Liver (tissue), 9 donors: Measurements from ENCODE around the gene BUD13. TPM values are rescaled to one million over a fixed set of nuclear protein-coding genes. Genes with fewer than 3 reads are reported as not detected.
A peak's percentile ranks its signal among the peaks of the same experiment; 100 is the strongest.

Experiments used
- DNase-seq: peaks from one replicate; pipeline ENCODE4 v3.0.0-alpha.2; 2017; ENCODE audit warnings: low spot score
- H3K27ac ChIP-seq, 2 donors: one replicate each; pipeline ENCODE4 v1.7.0; 2013; ENCODE audit warnings: inconsistent platforms in 2 of 2, low read length in 2 of 2, control low read depth in 1 of 2, low read depth in 1 of 2, mild to moderate bottlenecking in 1 of 2
- H3K27me3 ChIP-seq, 4 donors: one replicate each; pipeline versions ENCODE4 v1.6.1 to v1.7.0; 2013; ENCODE audit warnings: low read length in 3 of 4, inconsistent platforms in 1 of 4, mild to moderate bottlenecking in 1 of 4, moderate library complexity in 1 of 4; ENCODE audit not compliant: control insufficient read depth in 4 of 4, insufficient read depth in 4 of 4
- H3K36me3 ChIP-seq, 4 donors: one replicate each; pipeline versions ENCODE4 v1.6.1 to v1.7.0; 2013; ENCODE audit warnings: low read length in 3 of 4, mild to moderate bottlenecking in 3 of 4, low read depth in 1 of 4, moderate library complexity in 1 of 4; ENCODE audit not compliant: control insufficient read depth in 4 of 4, insufficient read depth in 3 of 4
- H3K4me1 ChIP-seq, 4 donors: one replicate each; pipeline versions ENCODE4 v1.6.1 to v1.7.0; 2013; ENCODE audit warnings: low read length in 3 of 4, mild to moderate bottlenecking in 3 of 4, moderate library complexity in 1 of 4; ENCODE audit not compliant: control insufficient read depth in 4 of 4, insufficient read depth in 4 of 4
- H3K4me3 ChIP-seq, 3 donors: one replicate each; pipeline versions ENCODE4 v1.6.1 to v1.7.0; 2013; ENCODE audit warnings: low read length in 3 of 3, control low read depth in 1 of 3, low read depth in 1 of 3, mild to moderate bottlenecking in 1 of 3
- H3K9ac ChIP-seq, 2 donors: one replicate each; pipeline ENCODE4 v1.7.0; 2013; ENCODE audit warnings: low read length in 2 of 2, mild to moderate bottlenecking in 2 of 2, moderate library complexity in 2 of 2, control low read depth in 1 of 2, low read depth in 1 of 2
- H3K9me3 ChIP-seq, 4 donors: one replicate each; pipeline versions ENCODE4 v1.6.1 to v1.7.0; 2013; ENCODE audit warnings: low read length in 3 of 4; ENCODE audit not compliant: control insufficient read depth in 4 of 4
- EGR1 ChIP-seq, 2 donors: IDR thresholded peaks; 2 replicates each; pipeline ENCODE4 v1.6.1; 2016 to 2018; ENCODE audit warnings: antibody characterized with exemption in 2 of 2, low read depth in 2 of 2
- FOXA1 ChIP-seq: IDR thresholded peaks from 2 replicates; pipeline ENCODE4 v1.6.1; 2016; ENCODE audit warnings: antibody characterized with exemption
- FOXA2 ChIP-seq: IDR thresholded peaks from 2 replicates; pipeline ENCODE4 v1.6.1; 2016; ENCODE audit warnings: antibody characterized with exemption
- GABPA ChIP-seq, 2 donors: IDR thresholded peaks in 1 of 2; conservative IDR thresholded peaks in 1 of 2; 2 replicates each; pipeline ENCODE4 v1.6.1; 2016; ENCODE audit warnings: antibody characterized with exemption in 2 of 2, mild to moderate bottlenecking in 1 of 2, moderate library complexity in 1 of 2
- HNF4A ChIP-seq, 2 donors: conservative IDR thresholded peaks; 2 replicates each; pipeline ENCODE4 v1.6.1; 2016; ENCODE audit warnings: antibody characterized with exemption in 2 of 2, mild to moderate bottlenecking in 2 of 2
- HNF4G ChIP-seq: IDR thresholded peaks from 2 replicates; pipeline ENCODE4 v1.6.1; 2016; ENCODE audit warnings: antibody characterized with exemption
- JUND ChIP-seq, 2 donors: IDR thresholded peaks; 2 replicates each; pipeline ENCODE4 v1.6.1; 2016; ENCODE audit warnings: antibody characterized with exemption in 2 of 2
- NR2F2 ChIP-seq: IDR thresholded peaks from 2 replicates; pipeline ENCODE4 v1.6.1; 2016; ENCODE audit warnings: antibody characterized with exemption
- RAD21 ChIP-seq, 2 donors: IDR thresholded peaks; 2 replicates each; pipeline ENCODE4 v1.6.1; 2016; ENCODE audit warnings: antibody characterized with exemption in 2 of 2, mild to moderate bottlenecking in 2 of 2
- RXRA ChIP-seq, 2 donors: IDR thresholded peaks; 2 replicates each; pipeline ENCODE4 v1.6.1; 2017 to 2018; ENCODE audit warnings: antibody characterized with exemption in 2 of 2, mild to moderate bottlenecking in 1 of 2
- SP1 ChIP-seq: IDR thresholded peaks from 2 replicates; pipeline ENCODE4 v1.6.1; 2018; ENCODE audit warnings: antibody characterized with exemption, mild to moderate bottlenecking
- TAF1 ChIP-seq: conservative IDR thresholded peaks from 2 replicates; pipeline ENCODE4 v1.6.1; 2016; ENCODE audit warnings: antibody characterized with exemption, mild to moderate bottlenecking
- YY1 ChIP-seq: IDR thresholded peaks from 2 replicates; pipeline ENCODE4 v1.6.1; 2016; ENCODE audit warnings: antibody characterized with exemption, mild to moderate bottlenecking
- WGBS: extraction: QIAGEN DNeasy Blood & Tissue Kit; methylation state at CpG from one replicate; pipeline ENCODE4 v1.1.7; 2013; 5-methylcytosine and 5-hydroxymethylcytosine counted together
- polyA plus RNA-seq, 2 donors: library from polyadenylated mRNA; stranded (reverse) in 1 of 2; unstranded in 1 of 2; fragments of 200-250 nt in 1 of 2; fragments of >200 nt in 1 of 2; fragmentation: Nextera tagmentation in 1 of 2; extraction: Ambion mirVana in 1 of 2; gene quantifications; one replicate each; pipeline versions ENCODE4 v1.2.1 to v1.2.3, GENCODE V29; 2013 to 2015
- total RNA-seq, 2 donors: library from RNA; depleted of rRNA; stranded (reverse); fragments of >200 nt; gene quantifications; one replicate each; pipeline ENCODE4 v1.2.3, GENCODE V29; 2014
- TF ChIP-seq, protein P1 (sequence below): IDR thresholded peaks from 2 replicates; pipeline ENCODE4 v1.6.1; 2016; ENCODE audit warnings: antibody characterized with exemption
- TF ChIP-seq, protein P2 (sequence below): IDR thresholded peaks from 2 replicates; pipeline ENCODE4 v1.6.1; 2016; ENCODE audit warnings: antibody characterized with exemption
- TF ChIP-seq, protein P3 (sequence below): IDR thresholded peaks from 2 replicates; pipeline ENCODE4 v1.6.1; 2016; ENCODE audit warnings: antibody characterized with exemption
- TF ChIP-seq, protein P4 (sequence below): IDR thresholded peaks from 2 replicates; pipeline ENCODE4 v1.6.1; 2016; ENCODE audit warnings: antibody characterized with exemption, mild to moderate bottlenecking
- donor health status: healthy.
- donor health status: healthy.
- donor health status: healthy.
- donor health status: healthy.
- donor health status: healthy.

The BUD13 gene
- total and polyA plus RNA-seq, 4 donors, result 3.9 to 7.4 (median 5.1) TPM

DNA sequence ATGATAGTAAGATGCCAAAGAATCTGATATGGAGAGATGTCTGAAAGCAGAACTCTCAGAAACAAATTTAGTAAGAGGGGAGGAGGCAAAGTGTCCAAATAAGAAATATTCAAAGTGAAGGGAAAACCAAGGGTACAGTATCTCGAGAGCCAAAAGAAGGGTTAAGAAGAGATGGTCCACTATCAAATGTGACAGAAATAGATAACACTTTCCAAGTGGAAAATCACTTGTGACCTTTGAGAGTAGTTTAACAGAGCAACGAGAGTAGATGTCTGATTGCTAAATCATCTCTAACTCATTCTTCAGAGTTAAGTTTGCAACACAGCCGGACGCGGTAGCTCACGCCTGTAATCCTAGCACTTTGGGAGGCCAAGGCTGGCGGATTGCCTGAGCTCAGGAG is 4.3 kb upstream of the BUD13 start:
- H3K27ac ChIP-seq, result no peak overlapping the region
- no peak for DNase-seq
- H3K36me3 ChIP-seq, result peaks cover 5 to 46% (median 35%) of the 10 kb centered on the region in 4 donors
- no peak overlapping the region for H3K9ac ChIP-seq
- peaks cover 3 to 18% (median 9%) of the 10 kb centered on the region in 4 donors for H3K4me1 ChIP-seq
- 53% methylated on average over 7 of the region's 7 CpGs for WGBS
- no peaks in the 10 kb centered on the region for H3K27me3 ChIP-seq
- TF ChIP-seq RAD21 (IDR thresholded peaks at IDR 0.05) (peak in 1 of 2 donors; percentile 17), RXRA (IDR thresholded peaks at IDR 0.05) (peak; percentile 25 to 66), HNF4A (conservative IDR thresholded peaks at IDR 0.05) (peak; percentile 20 to 60), NR2F2 (no peak), JUND (IDR thresholded peaks at IDR 0.05) (no peak), SP1 (peak; percentile 50)
- H3K9me3 ChIP-seq, result no peaks in the 10 kb centered on the region
- no peak overlapping the region for H3K4me3 ChIP-seq

DNA sequence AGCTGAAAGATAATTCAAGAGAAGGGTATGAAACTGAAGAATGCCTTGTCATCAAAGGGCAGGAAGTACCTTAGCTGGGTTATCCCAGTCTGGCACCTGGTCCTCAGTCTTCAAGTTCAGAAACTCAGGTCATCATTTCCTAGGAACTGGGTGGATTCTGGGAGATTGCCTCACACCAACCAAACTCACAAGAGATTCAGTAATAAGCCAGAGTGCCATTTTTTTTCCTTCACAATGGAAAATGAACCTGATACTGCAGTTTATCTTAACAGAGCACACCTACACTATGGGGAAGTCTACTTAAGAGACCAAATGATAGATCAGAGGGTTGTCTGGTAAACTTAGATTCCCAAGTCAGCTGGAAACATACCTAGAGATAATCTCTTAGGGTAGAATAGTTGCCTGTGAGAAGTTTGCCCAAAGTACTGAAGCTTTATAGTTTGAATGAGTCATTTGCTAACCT is 3.8 kb upstream of the BUD13 start:
- peaks cover 5 to 44% (median 32%) of the 10 kb centered on the region in 4 donors for H3K36me3 ChIP-seq
- no peak for DNase-seq

DNA sequence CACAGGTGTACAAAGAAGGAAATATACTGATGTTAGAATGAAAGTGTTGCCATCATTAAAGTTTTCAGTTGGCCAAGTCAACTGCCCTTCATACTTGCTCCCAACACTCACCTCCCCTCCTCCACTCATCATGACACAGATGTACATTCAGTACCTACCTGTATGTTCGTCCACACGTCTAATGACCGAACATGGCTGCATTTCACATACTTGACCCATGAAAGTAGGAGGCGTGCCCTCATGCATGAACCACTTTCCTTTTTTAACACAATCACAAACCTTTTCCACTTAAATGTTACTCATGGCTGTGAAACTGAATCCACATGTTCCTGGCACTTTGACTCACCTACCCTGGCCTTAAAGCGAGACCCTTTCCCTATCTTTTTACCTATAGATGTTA is 3.2 kb upstream of the BUD13 start:
- H3K36me3 ChIP-seq, result peaks cover 5 to 39% (median 30%) of the 10 kb centered on the region in 4 donors
- 97% methylated on average over 5 of the region's 5 CpGs for WGBS
- TF ChIP-seq, protein P1, sequence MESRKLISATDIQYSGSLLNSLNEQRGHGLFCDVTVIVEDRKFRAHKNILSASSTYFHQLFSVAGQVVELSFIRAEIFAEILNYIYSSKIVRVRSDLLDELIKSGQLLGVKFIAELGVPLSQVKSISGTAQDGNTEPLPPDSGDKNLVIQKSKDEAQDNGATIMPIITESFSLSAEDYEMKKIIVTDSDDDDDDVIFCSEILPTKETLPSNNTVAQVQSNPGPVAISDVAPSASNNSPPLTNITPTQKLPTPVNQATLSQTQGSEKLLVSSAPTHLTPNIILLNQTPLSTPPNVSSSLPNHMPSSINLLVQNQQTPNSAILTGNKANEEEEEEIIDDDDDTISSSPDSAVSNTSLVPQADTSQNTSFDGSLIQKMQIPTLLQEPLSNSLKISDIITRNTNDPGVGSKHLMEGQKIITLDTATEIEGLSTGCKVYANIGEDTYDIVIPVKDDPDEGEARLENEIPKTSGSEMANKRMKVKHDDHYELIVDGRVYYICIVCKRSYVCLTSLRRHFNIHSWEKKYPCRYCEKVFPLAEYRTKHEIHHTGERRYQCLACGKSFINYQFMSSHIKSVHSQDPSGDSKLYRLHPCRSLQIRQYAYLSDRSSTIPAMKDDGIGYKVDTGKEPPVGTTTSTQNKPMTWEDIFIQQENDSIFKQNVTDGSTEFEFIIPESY, result no peak
- TF ChIP-seq, protein P2, sequence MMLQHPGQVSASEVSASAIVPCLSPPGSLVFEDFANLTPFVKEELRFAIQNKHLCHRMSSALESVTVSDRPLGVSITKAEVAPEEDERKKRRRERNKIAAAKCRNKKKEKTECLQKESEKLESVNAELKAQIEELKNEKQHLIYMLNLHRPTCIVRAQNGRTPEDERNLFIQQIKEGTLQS, result no peak
- TF ChIP-seq RXRA (IDR thresholded peaks at IDR 0.05) (no peak), FOXA1 (no peak), FOXA2 (no peak), YY1 (no peak), RAD21 (IDR thresholded peaks at IDR 0.05) (no peak), EGR1 (IDR thresholded peaks at IDR 0.05; ENCODE audit: low read depth in 2 of 2) (no peak), TAF1 (no peak), SP1 (no peak), NR2F2 (no peak), HNF4A (conservative IDR thresholded peaks at IDR 0.05) (no peak), HNF4G (no peak)
- TF ChIP-seq, protein P3, sequence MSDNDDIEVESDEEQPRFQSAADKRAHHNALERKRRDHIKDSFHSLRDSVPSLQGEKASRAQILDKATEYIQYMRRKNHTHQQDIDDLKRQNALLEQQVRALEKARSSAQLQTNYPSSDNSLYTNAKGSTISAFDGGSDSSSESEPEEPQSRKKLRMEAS, result no peak
- TF ChIP-seq, protein P4, sequence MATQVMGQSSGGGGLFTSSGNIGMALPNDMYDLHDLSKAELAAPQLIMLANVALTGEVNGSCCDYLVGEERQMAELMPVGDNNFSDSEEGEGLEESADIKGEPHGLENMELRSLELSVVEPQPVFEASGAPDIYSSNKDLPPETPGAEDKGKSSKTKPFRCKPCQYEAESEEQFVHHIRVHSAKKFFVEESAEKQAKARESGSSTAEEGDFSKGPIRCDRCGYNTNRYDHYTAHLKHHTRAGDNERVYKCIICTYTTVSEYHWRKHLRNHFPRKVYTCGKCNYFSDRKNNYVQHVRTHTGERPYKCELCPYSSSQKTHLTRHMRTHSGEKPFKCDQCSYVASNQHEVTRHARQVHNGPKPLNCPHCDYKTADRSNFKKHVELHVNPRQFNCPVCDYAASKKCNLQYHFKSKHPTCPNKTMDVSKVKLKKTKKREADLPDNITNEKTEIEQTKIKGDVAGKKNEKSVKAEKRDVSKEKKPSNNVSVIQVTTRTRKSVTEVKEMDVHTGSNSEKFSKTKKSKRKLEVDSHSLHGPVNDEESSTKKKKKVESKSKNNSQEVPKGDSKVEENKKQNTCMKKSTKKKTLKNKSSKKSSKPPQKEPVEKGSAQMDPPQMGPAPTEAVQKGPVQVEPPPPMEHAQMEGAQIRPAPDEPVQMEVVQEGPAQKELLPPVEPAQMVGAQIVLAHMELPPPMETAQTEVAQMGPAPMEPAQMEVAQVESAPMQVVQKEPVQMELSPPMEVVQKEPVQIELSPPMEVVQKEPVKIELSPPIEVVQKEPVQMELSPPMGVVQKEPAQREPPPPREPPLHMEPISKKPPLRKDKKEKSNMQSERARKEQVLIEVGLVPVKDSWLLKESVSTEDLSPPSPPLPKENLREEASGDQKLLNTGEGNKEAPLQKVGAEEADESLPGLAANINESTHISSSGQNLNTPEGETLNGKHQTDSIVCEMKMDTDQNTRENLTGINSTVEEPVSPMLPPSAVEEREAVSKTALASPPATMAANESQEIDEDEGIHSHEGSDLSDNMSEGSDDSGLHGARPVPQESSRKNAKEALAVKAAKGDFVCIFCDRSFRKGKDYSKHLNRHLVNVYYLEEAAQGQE, result no peak

More for the DNA sequence above, 3.8 kb upstream of the BUD13 start:
- Histone ChIP-seq H3K9ac (no peak overlapping the region), H3K27ac (no peak overlapping the region), H3K4me3 (no peak overlapping the region), H3K9me3 (no peaks in the 10 kb centered on the region), H3K4me1 (peaks cover 6 to 24% (median 14%) of the 10 kb centered on the region in 4 donors), H3K27me3 (no peaks in the 10 kb centered on the region)
- TF ChIP-seq, protein P4, result no peak
- TF ChIP-seq GABPA (IDR thresholded peaks at IDR 0.05 in 1 of 2, conservative IDR thresholded peaks at IDR 0.05 in 1 of 2), result no peak
- no peak for TF ChIP-seq FOXA1

More for the DNA sequence above, 3.2 kb upstream of the BUD13 start:
- no peaks in the 10 kb centered on the region for H3K27me3 ChIP-seq
- peaks cover 8 to 29% (median 19%) of the 10 kb centered on the region in 4 donors for H3K4me1 ChIP-seq
- no peak for DNase-seq
- no peaks in the 10 kb centered on the region for H3K9me3 ChIP-seq
- no peak overlapping the region for H3K27ac ChIP-seq
- no peak overlapping the region for H3K9ac ChIP-seq
- H3K4me3 ChIP-seq, result no peak overlapping the region
